TTC549 (cell line): ENCODE results near the gene CILP.
"Not testable (repeated sequence)": the region's sequence is repeated elsewhere in the genome, so short reads cannot be mapped to it uniquely, and the experiment has no call there.

Source experiments
- FAIRE-seq: peaks from 2 replicates; lab custom pipeline; 2012; peaks lifted over from hg19 to GRCh38; lab: Jason Lieb, UNC

The CILP gene

GRCh38 chr15:65195548-65195923 is 15.7 kb downstream of the CILP start:
- no peak for FAIRE-seq

- no peak for FAIRE-seq
Measured at GRCh38 chr15:65194826-65195547, 16.3 kb downstream of the CILP start.

DNA sequence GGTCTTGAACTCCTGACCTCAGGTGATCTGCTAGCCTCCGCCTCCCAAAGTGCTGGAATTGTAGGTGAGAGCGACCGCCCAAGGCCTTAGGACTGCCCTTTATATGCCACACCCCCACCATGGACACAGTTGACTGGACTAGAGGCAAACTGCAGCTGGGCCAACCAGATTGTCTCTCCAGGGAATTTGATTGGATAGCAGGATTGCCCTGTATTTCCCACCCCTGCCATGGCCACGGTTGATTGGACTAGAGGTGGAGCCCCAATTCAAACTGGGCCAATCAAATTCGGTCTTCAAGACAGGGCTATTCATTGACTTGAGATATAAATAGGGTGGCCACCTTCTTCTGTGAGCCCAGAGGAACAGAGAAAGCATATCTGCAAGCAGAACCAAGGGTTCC is 19.3 kb downstream of the CILP start:
- FAIRE-seq: no peak

DNA sequence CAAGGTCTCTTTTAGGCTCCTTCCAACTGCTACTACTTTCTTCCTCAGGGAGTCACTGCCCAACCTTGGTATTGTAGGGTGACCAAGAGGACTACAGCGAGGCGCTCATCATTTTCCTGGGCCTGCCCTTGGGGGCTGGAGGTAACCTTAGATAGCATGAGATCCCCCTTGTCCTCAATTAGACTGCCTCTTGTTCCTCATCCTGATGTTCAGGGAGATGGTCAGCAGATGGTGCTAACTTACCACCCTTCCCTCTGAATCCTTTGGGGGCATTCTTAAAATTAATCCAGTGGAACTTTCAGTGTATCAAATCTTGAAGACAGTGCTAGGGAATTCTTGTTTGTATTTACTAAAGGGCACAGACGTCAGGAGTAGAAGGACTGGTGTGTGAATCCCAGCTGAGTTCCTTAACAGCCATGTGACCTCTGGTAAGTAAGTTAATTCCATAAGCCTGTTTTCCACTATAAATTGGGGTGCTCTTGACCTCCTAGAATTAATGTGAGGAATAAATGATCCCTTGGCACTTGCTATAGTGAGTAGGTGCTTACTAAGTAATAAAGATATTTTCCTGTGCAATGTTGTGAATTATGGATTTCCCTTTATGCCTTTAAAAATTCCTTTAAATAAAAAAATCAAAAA is 22.1 kb downstream of the CILP start:
- no peak for FAIRE-seq

DNA sequence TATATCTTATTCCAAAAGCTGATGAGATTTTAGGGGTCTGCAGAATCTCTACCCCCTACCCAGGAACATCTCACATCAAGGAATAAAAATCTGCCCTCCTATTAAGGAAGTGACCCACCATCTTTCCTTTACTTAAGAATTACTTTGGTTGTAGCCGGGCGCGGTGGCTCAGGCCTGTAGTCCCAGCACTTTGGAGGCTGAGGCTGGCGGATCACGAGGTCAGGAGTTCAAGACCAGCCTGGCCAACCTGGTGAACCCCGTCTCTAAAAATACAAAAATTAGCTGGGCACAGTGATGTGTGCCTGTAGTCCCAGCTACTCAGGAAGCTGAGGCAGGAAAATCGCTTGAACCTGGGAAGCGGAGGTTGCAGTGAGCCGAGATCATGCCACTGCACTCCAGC is 22.8 kb downstream of the CILP start:
- FAIRE-seq: not testable (repeated sequence)

- no peak for FAIRE-seq
Measured at GRCh38 chr15:65184868-65185717, 26.2 kb downstream of the CILP start, which contains the start of gene CLPX. TSS of gene CLPX (minus strand) at chr15:65185342. CDS start at chr15:65185153, 189 bp downstream.

DNA sequence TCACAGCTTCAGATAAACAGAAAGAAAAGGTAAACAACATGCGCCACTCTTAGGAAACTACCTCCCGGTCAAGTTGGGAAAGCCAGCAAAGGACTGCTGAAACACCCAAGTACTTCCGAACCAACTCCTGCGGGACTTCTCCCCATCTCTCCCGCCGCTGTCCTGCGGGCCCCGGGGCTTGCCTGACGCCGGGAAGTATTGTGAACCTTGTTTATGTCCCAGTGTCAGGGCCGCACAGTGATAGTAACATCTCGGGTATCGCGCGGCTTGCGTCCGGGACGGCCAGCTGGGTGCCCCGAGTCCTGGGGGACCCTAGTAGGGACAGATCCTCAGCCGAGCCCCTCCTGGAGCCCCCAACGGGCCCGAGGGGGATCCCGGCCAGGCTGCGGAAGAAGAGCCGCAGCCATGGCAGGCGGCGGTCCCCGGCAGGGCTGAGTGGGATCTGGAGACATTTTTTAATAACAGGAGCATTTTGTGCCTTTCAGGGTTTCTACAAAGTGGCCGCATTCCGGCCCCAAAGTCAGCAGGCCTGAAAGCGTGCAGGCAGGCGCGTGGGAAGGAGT is 26.9 kb downstream of the CILP start:
- no peak for FAIRE-seq

DNA sequence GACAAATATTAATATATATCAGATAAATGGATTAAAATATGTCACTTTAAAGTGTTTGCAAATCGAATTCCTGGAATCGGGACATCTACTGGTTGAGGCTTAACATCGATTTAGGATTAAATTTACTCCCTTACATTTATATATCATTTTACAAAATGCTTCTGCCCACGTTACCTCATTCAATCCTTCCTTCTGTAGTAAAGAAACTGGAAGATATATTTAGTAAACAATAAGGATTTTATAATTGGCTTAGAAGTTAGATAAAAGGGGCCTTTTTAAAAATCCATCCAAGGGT is 27.5 kb downstream of the CILP start:
- FAIRE-seq: no peak

GRCh38 chr15:65182538-65182937 is 28.7 kb downstream of the CILP start:
- no peak for FAIRE-seq

DNA sequence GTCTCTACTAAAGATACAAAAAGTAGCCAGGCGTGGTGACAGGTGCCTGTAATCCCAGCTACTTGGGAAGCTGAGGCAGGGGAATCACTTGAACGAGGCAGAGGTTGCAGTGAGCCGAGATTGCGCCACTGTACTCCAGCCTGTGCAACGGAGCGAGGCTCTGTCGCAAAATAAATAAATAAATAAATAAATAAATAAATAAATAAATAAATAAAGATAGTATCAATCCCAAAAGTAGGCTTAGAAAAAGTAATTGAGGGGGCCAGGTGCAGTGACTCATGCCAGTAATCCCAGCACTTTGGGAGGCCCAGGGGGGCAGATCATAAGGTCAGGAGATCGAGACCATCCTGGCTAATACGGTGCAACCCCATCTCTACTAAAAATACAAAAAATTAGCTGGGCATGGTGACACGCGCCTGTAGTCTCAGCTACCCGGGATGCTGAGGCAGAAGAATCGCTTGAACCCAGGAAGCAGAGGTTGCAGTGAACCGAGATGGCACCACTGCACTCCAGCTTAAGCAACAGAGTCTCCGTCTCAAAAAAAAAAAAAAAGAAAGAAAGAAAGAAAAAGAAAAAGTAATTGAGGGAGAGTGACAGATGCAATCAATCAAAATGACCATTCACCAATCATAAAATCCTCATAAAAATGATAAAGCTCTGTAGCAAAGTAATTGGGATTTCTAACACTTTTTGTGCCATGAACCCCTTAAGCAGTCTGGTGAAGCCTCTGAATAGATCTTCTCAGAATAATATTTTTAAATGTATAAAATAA is 29.5 kb downstream of the CILP start:
- not testable (repeated sequence) for FAIRE-seq

DNA sequence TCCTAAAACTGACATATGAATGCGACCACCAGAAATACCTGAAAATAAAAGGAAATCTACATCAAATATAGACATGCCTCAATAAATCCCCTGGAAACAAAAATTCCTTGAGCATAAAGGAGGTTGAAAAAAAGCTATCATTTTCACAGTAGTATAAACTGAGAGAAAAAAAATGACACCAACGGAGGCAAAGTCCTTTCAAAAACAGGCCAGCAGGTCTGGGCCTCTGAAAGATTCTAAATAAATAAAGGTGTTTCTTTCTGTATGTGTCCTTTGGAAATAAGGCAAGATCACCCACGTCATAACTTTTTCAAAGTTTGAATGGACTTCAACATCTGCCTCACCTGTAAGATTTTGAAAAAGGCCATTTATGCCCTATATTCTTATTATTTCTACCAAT is 31.1 kb downstream of the CILP start:
- FAIRE-seq: no peak

- FAIRE-seq: no peak
Measured at GRCh38 chr15:65177901-65178300, 33.4 kb downstream of the CILP start.

GRCh38 chr15:65176056-65176455 is 35.2 kb downstream of the CILP start:
- no peak for FAIRE-seq

DNA sequence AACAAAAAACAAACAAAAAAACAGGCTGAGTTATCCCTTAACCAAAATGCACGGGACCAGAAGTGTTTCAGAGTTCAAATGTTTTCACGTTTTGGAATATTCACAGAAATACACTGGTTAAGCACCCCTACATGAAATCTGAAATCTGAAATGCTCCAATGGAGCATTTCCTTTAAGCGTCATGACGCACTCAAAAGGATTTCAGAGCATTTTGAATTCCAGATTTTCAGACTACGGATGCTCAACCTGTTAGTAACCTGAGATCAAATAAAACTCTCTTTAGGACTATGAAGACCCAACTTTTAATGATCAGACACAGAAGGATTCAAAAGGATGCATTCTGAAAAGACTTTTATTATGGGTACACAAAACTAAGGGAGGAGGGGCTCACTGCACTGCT is 35.8 kb downstream of the CILP start:
- no peak for FAIRE-seq

GRCh38 chr15:65174509-65174908 is 36.8 kb downstream of the CILP start:
- no peak for FAIRE-seq

GRCh38 chr15:65172531-65172930 is 38.7 kb downstream of the CILP start:
- no peak for FAIRE-seq

- no peak for FAIRE-seq
Measured at GRCh38 chr15:65171428-65171827, 39.8 kb downstream of the CILP start.

- no peak for FAIRE-seq
Measured at GRCh38 chr15:65165875-65166274, 45.4 kb downstream of the CILP start.

GRCh38 chr15:65164139-65164538 is 47.1 kb downstream of the CILP start:
- no peak for FAIRE-seq

- FAIRE-seq: no peak
Measured at GRCh38 chr15:65163041-65163440, 48.2 kb downstream of the CILP start.

- FAIRE-seq: no peak
Measured at GRCh38 chr15:65156692-65157091, 54.6 kb downstream of the CILP start.

GRCh38 chr15:65154720-65155119 is 56.6 kb downstream of the CILP start:
- no peak for FAIRE-seq
